Measurements from ENCODE around the gene NOC2L.
A peak's percentile ranks its signal among the peaks of the same experiment; 100 is the strongest.
"Not testable (repeated sequence)": the region's sequence is repeated elsewhere in the genome, so short reads cannot be mapped to it uniquely, and the experiment has no call there.

NOC2L gene

DNA sequence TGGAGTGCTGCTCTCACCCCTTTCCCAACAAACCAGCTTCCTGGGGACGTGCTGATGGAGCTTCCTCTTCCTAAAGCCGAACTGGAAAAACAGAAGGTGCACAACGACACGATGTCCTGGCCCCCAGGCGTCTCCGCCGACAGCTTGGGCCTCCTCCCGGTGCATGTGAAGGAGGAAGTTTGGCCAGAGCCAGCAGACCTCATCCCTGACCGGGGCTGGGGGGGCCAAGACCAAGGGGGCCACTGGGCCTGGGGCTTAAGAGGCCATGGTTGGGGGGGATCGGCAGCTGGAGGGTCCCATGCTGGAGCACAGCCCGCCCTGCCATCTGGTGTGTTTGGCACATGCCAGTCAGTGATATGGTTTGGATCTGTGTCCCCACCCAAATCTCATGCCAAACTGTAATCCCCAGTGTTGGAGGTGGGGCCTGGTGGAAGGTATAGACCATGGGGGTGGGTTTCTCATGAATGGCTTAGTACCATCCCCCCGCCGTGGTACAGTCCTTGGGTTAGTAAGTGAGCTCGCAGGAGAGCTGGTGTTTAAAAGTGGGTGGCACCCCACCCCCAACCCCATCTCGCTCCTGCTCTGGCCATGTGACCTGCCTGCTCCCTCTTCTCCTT lies 34.4 kb upstream of the NOC2L start:
- DNase-seq: no peak

DNA sequence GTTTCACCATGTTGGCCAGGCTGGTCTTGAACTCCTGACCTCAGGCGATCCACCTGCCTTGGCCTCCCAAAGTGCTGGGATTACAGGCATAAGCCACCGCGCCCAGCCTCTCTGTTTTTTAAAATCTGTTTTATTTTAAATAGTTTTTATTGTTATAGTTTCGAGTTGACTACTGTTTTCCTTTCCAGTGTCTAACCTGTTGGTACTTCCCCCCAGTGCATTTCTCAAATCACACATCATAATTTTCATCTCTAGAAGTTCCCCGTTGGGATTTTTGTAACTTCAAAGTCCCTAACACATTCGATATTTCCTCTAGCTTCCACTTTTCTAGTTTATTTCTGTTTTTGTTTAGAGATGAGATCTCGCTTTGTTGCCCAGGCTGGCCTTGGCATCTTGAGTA lies 33.3 kb upstream of the NOC2L start:
- no peak for DNase-seq

DNA sequence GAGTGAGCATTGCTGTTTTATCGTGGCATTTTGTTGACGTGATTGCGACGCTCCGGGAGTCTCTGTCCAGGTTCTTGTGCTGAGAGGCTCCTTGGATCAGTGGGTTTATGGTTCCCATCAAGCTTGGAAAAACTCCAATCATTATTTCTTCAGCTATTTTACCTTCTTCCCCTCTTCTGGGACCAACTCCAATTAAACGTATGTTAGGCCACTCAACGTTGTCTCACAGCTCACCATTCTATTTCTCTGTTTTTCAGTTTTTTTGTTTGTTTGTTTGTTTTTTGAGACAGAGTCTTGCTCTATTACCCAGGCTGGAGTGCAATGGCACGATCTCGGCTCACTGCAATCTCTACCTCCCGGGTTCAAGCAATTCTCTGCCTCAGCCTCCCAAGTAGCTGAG lies 32.8 kb upstream of the NOC2L start:
- DNase-seq: no peak

DNA sequence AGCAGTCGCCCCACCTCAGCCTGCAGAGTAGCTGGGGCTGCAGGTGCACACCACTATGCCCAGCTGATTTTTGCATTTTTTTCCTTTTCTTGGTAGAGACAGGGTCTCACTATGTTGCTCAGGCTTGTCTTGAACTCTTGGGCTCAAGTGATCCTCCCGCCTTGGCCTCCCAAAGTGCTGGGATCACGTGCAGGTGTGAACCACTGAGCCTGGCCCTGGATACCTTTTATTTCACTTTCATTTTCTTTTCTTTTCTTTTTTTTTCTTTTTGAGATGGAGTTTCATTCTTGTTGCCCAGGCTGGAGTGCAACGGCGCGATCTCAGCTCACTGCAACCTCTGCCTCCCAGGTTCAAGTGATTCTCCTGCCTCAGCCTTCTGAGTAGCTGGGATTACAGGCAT lies 32.2 kb upstream of the NOC2L start:
- not testable (repeated sequence) for DNase-seq

DNA sequence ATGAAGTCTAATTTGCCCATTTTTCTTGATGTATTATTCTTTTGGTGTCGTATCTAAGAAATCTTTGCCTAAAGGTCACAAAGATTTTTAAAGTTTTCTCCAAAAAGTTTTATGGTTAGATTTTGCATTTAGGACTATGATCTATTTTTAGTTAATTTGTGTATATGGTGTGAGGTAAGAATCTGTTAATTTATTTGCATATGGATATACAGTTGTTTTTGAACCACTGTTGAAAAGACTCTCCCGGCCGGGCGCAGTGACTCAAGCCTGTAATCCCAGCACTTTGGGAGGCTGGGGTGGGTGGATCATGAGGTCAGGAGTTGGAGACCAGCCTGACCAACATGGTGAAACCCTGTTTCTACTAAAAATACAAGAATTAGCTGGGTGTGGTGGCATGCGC lies 29.0 kb upstream of the NOC2L start:
- DNase-seq: not testable (repeated sequence)

DNA sequence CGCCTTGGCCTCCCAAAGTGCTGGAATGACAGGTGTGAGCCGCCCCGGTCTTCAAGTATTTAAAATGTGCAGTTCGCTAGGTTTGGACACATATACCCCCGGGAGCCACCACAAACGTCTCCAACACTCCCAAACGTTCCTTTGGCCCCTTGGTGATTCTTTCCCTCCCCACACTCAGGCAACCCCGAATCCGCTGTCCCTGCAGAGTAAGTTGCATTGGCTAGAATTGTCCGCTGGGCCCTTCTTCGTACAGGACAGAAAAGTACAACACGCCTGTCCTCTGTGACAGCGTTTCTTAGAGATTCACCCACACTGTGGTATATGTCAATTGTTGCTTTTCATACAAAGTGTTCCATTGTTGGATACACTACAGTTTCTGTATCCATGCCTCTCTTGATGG lies 26.1 kb upstream of the NOC2L start:
- DNase-seq: no peak

DNA sequence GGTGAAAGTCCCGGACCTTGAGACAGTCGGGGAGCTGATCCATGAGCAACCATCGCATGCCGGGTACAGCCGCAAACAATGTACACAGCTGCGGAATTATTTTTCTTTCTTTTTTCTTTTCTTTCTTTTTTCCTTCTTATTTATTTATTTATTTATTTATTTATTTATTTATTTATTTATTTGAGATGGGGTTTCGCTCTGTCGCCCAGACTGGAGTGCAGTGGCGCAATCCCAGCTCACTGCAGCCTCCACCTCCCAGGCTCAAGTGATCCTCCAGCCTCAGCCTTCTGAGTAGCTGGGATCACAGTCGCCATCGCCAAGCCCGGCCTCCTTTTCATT lies 25.4 kb upstream of the NOC2L start:
- DNase-seq: no peak

DNA sequence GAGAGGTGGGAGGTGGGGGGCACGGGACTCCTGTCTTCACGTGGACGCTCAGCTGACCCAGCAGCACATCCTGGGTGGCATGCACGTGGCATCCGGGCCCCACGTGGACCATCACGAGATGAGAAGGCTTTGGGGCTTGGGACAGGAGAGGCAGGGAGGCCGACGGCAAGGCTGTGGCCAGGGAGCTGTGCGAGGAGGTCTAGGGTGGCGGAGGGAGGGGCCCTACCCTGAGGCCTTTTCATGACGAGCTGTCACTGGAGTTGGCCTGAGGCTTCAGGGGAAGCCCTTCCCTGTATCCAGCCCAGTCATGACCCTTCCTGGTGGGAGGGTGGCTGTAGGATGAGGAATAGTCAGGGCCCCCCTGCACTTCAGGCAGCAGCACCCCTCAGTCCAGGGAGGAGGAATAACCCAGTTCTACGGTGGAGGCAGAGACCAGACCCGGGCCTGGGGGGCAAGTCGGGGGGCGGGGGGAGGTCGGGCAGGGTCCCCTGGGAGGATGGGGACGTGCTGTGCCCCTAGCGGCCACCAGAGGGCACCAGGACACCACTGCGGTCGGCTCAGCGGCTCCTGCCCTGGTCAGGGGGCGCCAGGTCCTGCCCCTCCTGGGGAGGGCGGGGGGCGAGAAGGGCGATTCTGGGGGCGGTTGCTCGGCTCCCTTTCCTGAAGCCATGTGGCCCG lies 24.9 kb upstream of the NOC2L start:
- peak; percentile 64 for DNase-seq

DNA sequence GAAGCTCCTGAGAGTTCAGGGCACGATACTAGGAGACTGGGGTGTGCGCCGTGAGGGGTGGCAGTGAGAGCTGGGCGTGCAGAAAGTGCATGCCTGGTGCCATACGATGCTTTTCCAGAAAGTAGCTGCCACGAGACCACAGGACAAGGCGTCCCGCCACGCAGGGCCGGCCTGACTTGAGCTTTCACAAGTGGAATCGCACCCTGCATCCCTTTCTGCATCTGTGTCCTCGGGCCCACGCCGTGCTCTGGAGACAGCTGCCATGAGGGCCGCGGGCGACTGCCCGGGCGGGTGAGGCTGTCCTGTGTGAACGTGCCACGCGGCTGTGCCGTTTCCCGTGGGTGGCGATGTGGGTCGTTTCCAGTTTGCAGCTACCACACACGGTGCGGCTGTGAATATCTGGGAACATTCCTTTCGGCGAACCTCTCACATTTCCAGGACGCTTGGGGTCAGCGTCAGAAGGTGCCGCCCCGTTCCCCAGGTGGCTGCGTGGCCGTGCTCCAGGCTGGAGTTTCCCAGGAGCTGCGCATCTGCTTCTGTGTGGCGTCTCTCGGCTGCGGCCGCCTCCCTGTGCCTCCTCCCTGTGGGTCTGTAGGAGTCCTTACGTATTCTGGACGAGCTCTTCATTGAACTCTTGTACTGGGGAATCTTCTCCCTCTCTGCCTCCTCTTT lies 23.8 kb upstream of the NOC2L start:
- DNase-seq: no peak

DNA sequence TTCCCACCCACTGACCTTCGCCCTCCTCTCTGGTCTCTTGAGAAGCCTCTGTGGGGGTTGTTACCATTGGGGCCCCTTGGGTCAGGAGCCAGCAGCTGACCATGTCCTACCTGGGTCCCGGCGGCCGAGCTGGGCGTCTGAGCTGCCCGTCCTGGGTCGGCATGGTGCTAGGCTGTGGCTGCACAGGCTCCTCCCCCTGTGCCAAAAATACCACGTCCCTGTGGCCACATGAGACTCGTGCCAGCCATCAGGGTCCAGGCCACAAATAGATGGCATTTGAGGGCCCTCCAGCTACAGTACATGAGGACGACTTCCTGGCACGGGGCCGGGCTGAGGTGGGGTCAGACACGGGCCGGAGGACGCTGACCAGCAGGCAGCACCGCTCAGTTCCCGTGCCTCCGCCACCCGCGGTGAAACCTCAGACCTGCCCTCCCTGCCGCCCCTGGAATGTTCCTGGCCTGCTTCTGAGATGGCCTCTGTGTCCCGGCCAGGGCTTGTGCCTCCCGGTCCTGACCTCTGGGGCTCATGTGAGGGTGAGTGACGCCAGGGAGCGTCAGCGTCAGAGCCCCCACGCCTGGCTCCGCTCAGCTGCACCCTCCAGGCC lies 23.0 kb upstream of the NOC2L start, which contains the start of gene PERM1:
TSS of gene PERM1 (minus strand) at position 139 of the 604 bp plus-strand sequence. CDS start 1,064 bp downstream, outside the sequence.
- no peak for DNase-seq

DNA sequence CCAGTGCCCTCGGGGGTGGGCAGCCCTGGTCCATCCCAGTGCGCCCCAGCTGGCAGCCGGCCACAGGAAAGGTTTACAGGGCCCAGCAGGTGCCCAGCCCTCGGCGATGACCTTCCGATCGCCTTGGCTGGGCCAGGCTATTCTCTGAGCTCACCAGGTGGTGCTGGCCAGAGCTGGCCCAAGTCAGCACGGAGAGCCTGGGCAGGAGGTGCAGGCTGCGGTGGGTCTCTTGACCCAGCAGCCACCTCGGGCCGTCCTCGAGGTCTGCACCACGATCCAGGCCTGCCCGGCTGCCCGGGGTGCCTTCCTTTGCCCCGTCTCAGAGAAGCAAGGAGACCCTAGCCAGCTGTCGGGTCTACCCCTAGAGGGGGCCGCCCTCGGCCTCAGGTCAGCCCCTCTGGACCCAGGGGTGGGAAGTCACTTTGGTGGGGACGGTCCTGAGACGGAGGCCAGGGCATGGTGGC lies 22.5 kb upstream of the NOC2L start:
- no peak for DNase-seq

DNA sequence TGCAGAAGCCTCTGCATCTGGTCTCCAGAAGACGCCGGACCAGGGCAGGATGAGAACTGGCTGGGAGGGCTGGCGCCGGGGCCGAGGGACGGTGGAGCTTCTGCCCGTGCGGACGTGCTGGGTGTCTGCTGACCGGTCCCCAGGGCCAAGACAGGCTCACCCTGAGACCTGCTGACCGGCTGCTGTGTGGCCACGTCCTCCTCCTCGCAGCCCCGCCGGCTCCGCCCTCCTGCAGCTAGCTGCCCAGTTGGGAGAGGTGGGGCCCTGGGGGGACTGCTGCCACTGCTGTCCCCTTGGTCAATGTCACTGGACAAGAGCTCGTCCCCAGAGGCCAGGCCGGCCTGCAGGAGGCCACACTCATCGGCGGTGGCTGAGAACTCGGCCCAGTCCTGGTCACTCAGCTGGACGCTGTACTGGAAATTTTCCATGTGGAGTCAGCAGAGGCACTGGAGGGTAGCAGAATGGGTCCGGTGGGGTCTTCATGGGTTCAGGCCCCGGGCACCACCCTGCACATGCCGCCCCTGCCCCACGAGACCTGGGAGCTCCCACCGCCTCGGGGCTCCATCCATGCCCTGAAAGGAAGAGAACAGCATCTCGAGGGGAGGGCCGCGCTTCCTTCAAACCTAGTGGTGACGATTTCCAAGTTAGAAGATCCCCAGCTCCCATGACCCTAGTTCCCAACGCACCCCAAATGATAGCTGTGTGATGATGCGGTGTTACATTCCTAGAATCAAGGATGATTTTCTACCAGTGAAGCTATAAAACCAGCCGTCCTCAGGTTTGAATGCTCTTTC lies 21.7 kb upstream of the NOC2L start:
- no peak for DNase-seq

DNA sequence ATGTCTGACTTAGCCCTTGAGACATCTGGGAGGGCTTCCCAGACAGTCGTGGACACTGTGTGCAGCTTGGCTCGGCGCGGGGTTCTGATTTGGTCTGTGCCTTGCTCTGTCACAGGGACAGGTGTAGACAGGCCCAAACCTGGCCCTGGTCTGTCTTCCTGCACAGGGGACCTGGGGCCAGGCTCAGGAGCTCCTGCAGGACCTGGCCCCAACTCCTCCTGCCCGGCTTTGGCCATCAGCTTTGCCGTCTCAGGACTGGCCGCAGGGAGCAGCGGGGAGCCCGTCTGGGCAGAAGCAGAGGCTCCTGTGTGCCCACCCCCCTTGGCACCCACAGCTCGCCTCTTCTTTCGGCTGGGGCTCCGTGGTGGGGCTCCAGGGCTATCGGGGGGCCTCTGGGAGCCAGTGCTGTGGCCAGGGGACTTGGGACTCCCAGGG lies 21.1 kb upstream of the NOC2L start:
- DNase-seq: no peak

DNA sequence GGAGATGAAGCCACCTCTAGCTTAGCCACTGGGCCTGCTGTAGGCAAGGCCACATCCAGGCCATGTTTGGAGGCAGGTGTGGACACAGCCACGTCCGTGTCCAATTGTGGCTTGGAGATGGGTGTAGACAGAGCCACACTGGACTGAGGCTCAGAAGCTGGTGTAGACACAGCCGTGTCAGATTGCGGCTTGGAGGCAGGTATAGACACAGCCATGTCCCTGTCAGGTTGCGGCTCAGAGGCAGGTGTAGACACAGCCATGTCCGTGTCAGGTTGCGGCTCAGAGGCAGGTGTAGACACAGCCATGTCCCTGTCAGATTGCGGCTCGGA lies 20.7 kb upstream of the NOC2L start:
- no peak for DNase-seq

DNA sequence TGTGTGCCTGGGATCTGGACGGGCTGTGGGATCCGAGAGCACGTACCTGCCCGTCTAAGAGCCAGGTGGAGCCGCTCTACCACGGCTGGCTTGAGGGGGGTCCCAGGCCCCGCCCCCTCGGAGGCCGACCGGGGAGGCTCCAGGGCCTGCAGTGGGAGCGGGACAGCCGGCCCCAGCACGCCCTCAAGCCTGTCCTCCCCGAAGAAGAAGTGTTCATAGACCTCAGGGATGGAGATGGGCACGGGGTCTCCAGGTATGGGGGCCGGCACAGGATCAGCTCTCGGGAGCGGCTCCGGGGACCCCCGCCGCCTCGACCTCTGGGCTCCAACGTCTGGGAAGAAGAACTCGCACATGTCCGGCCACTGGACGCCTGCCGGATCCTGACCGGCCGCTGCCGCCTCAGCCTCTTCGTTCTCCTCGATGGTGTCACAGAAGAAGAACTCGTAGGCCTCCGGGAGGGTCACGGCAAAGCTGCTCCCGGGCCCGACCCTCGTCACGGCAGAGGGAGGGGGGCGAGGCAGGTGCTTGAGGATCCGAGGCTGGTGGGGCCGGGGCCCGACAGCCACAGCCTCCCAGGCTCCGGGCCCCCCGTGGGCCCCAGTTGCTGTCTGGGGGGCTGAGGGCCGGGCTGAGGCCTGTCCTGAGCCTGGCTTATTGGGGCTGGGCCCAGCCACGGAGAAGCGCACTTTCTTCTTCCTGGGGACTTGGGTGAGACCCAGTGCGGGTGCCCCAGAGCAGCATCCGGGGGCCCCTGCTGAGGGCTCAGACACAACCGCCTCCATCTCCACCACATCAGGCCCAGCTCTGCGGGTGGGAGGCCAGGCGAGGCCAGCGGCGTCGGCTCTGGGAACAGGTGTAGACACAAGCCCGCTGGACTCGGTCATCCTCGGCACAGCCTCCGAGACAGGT lies 20.0 kb upstream of the NOC2L start:
- DNase-seq: no peak

DNA sequence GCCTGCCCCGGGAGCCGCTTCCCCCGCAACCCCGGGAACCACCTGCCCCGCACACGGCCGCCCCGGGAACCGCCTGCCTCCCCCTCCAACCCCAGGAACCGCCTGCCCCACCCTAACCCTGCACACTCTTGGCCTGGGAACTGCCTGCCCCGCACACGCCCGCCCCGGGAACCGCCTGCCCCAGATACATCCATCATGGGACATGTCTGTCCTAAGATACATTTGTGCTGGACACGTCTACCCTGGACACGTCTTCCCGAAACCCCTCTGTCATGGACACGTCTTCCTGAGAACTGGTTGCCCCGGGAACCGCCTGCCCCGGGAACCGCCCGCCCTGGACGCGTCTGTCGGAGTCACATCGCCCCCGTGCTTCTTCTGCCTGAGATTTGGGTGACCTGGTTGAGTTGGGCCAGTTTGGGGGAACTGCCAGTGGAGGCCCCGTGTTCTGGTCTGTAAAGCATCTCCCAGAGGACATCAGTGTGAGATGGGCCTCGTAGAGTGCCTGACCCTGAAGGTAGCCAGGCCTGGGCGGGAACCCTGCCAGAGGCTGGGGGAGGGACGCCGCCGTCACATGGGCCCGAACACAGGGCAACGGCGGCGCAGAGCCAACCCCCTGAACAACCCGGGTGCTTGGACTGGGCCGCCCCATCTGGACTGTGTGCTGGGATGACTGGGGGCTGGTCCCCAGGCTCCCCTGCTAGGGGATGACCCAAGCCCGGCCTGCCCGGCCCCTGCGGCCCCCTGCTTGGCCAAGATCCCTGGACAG lies 19.2 kb upstream of the NOC2L start:
- DNase-seq: no peak

DNA sequence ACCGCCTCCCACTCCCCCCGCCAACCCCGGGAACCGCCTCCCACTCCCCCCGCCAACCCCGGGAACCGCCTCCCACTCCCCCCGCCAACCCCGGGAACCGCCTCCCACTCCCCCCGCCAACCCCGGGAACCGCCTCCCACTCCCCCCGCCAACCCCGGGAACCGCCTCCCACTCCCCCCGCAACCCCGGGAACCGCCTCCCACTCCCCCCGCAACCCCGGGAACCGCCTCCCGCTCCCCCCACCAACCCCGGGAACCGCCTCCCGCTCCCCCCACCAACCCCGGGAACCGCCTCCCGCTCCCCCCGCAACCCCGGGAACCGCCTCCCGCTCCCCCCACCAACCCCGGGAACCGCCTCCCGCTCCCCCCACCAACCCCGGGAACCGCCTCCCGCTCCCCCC lies 17.7 kb upstream of the NOC2L start:
- DNase-seq: not testable (repeated sequence)

DNA sequence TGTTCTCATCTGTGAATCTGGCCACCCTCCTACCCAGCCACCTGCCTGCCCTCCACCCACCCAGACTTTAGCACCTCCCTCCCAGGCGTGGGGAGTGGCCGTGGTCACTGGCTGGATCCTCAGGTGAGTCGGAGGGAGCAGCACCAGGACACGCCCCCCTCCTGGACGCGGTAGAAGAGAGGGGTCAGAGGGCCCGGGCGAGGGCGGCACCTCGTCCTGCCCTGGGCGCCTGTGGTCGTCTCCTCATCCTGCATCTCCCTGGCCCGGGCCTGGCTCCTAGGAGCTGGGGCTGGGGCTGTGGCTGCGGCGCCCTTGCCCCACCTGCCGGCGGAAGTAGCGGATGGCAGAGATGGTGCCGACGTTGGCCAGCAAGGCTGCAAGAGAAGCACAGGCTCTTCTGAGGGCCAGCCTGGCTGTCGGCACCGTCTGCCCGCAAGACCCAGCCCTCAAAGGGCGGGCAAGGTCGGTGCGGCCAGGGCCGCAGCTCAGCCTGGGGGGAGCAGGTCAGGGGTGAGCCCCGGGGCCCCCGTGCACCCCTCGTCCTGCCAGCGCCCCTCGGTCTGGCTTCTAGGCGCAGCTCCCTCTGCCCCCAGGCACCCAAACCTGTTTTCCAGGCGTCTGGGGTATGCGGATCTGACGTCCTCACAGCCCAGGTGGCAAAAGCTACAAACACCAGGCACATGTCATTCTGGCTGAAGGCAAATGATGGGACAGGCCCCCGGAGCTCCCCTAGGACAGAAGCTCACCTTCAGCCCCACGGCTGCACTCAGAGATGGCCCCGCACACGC lies 17.0 kb upstream of the NOC2L start:
- DNase-seq: peak; percentile 76

DNA sequence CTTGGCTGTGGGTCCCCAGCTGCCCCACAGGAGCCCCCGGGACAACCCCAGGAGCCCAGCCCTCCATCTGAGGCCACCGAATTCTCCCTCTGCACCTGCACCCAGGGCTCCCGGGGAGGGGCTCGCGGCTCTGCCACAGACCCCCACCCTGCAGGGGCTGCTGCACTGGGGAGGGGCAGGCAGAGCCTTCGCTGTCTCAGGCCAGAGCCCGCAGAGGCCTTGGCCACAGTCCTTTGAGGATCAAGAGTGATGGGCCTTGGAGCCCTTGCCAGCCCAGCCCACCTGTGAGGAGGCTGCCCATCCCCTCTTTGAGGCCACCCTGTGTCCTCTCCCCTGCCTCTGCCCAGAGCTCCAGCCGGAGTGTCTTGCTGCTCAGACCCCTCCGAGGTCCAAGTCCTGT lies 16.3 kb upstream of the NOC2L start:
- DNase-seq: no peak

DNA sequence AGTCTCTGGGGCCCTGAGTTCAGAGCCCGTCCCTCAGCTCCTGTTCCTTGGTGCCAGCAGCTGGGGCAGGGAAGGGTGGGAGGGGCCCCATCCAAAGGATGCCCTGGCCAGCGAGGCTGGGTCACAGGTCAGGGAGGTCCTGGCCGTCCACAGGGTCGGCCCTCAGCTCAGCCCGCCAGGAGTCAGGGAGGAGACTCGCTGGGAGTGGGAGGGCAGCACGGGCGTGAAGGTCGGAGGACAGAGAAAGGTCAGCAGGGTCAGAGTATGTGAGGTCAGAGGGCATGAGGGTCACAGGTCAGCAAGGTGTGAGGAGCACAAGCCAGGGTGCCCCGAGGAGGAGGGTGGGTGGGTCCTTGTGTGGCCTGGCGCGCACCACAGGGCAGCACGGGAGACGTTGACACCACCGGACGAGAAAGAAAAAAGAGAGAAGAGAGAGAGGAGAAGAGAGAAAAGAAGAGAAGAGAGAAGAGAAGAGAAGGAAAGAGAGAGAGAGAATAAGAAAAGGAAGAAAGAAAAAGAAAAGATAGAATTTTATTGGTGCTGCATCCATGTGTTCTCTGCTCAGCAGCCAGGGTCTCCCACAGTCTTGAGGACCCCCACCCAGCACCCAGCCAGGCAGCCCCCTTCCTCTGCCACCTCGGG lies 15.8 kb upstream of the NOC2L start:
- DNase-seq: no peak
